IPS-18a (cell line): Measurements from ENCODE around the gene PITPNC1.

Experiments
- H3K27ac ChIP-seq: one replicate; pipeline ENCODE4 v1.5.1; 2013; ENCODE audit warnings: low read length
- H3K27me3 ChIP-seq: one replicate; pipeline ENCODE4 v1.6.1; 2013; ENCODE audit warnings: mild to moderate bottlenecking, low read length; ENCODE audit not compliant: control insufficient read depth, insufficient read depth
- H3K36me3 ChIP-seq: one replicate; pipeline ENCODE4 v1.6.1; 2013; ENCODE audit warnings: low read depth, low read length; ENCODE audit not compliant: control insufficient read depth
- H3K4me1 ChIP-seq: one replicate; pipeline ENCODE4 v1.6.1; 2013; ENCODE audit warnings: low read depth, low read length; ENCODE audit not compliant: control insufficient read depth
- H3K4me3 ChIP-seq: one replicate; pipeline ENCODE4 v1.5.1; 2013; ENCODE audit warnings: low read length
- H3K9ac ChIP-seq: one replicate; pipeline ENCODE4 v1.6.1; 2013; ENCODE audit warnings: mild to moderate bottlenecking, low read length, moderate library complexity
- H3K9me3 ChIP-seq: one replicate; pipeline ENCODE4 v1.6.1; 2013; ENCODE audit warnings: low read depth, low read length; ENCODE audit not compliant: control insufficient read depth

Gene PITPNC1

DNA sequence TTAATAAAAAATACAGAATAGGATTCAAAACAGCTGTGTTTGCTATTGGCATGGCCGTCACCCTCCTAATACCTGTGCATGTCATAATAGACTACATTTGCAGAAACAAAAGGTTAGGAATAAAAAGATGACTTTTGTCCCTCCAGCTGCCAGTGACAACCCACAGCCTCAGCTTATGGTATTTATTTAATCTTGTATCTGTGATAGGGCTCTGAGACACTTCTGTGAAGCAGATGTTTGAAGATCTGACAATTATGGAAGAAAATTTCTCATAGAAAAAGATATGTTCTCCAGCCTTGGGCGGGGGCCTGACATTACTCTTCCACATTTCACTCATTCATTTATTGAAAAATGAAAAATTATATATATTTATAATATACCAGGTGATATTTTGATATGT is 62.2 kb downstream of the PITPNC1 start:
- H3K4me1 ChIP-seq, result peaks cover 12% of the 10 kb centered on the region
- no peak overlapping the region for H3K4me3 ChIP-seq
- H3K27me3 ChIP-seq, result no peaks in the 10 kb centered on the region
- H3K9me3 ChIP-seq, result no peaks in the 10 kb centered on the region
- no peaks in the 10 kb centered on the region for H3K36me3 ChIP-seq
- H3K27ac ChIP-seq, result no peak overlapping the region
- H3K9ac ChIP-seq, result no peak overlapping the region

- Histone ChIP-seq H3K4me3 (no peak overlapping the region), H3K4me1 (peaks cover 17% of the 10 kb centered on the region)
These were observed 63.4 kb downstream of the PITPNC1 start for GRCh38 chr17:67440277-67441051.

GRCh38 chr17:67441052-67441895 is 64.2 kb downstream of the PITPNC1 start:
- no peak overlapping the region for H3K4me3 ChIP-seq

More at GRCh38 chr17:67440277-67441051, 63.4 kb downstream of the PITPNC1 start:
- Histone ChIP-seq H3K36me3 (no peaks in the 10 kb centered on the region), H3K27me3 (no peaks in the 10 kb centered on the region), H3K27ac (no peak overlapping the region), H3K9ac (no peak overlapping the region), H3K9me3 (no peaks in the 10 kb centered on the region)

GRCh38 chr17:67441896-67442219 is 64.8 kb downstream of the PITPNC1 start:
- no peak overlapping the region for H3K9ac ChIP-seq
- peaks cover 20% of the 10 kb centered on the region for H3K4me1 ChIP-seq
- no peak overlapping the region for H3K4me3 ChIP-seq
- no peak overlapping the region for H3K27ac ChIP-seq
- no peaks in the 10 kb centered on the region for H3K36me3 ChIP-seq
- no peaks in the 10 kb centered on the region for H3K9me3 ChIP-seq
- H3K27me3 ChIP-seq, result no peaks in the 10 kb centered on the region

More at GRCh38 chr17:67441052-67441895, 64.2 kb downstream of the PITPNC1 start:
- Histone ChIP-seq H3K27ac (no peak overlapping the region), H3K36me3 (no peaks in the 10 kb centered on the region), H3K9me3 (no peaks in the 10 kb centered on the region), H3K27me3 (no peaks in the 10 kb centered on the region), H3K9ac (no peak overlapping the region), H3K4me1 (peaks cover 20% of the 10 kb centered on the region)

DNA sequence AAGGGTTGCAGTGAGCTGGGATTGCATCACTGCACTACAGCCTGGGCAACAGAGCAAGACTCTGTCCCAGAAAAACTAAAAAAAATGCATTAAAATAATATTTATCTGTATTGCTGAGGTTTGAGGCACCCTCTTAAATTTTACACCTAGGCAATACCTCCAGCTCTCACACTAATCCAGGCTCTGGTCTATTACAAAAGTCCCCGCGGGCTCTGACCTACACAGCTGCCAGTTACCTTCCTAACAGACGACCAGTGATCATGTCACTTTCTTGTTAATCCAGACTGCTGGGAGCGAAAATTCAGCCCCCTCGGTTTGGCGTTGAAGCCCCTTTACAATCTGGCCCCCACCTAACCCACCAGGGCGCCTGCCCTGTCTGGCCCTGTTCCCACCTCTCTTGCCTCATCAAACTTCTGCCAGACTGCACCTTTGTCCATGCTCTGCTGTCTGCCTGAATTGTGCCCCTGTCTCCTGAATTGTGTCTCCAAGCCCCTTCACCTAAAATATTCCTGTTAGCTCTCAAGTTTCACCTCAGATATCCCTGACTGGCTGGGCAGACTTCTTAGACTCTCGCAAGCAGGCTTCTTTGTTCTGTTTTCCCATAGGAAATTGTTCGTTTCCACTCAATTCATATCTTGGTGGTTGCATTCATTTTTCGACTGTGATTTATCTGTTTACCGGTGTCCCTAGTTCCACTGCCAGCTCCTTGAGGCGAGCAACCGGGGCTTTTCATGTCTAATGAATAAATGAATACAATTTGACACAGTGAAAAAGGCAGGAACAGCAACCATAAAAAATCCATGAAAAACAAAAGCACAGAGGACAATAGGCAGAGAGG is 65.9 kb downstream of the PITPNC1 start:
- H3K9ac ChIP-seq, result no peak overlapping the region
- H3K27me3 ChIP-seq, result no peaks in the 10 kb centered on the region
- peaks cover 20% of the 10 kb centered on the region for H3K4me1 ChIP-seq
- H3K4me3 ChIP-seq, result no peak overlapping the region
- no peaks in the 10 kb centered on the region for H3K9me3 ChIP-seq
- H3K36me3 ChIP-seq, result no peaks in the 10 kb centered on the region
- H3K27ac ChIP-seq, result no peak overlapping the region

- no peaks in the 10 kb centered on the region for H3K27me3 ChIP-seq
- H3K4me3 ChIP-seq, result no peak overlapping the region
- no peaks in the 10 kb centered on the region for H3K36me3 ChIP-seq
- H3K4me1 ChIP-seq, result peaks cover 15% of the 10 kb centered on the region
- H3K9ac ChIP-seq, result no peak overlapping the region
- no peak overlapping the region for H3K27ac ChIP-seq
- no peaks in the 10 kb centered on the region for H3K9me3 ChIP-seq
These were observed 67.0 kb downstream of the PITPNC1 start for GRCh38 chr17:67443931-67444595.

GRCh38 chr17:67448449-67448848 is 71.4 kb downstream of the PITPNC1 start:
- Histone ChIP-seq H3K36me3 (no peaks in the 10 kb centered on the region), H3K4me3 (no peak overlapping the region), H3K27ac (no peak overlapping the region), H3K9me3 (no peaks in the 10 kb centered on the region), H3K9ac (no peak overlapping the region), H3K27me3 (no peaks in the 10 kb centered on the region), H3K4me1 (peaks cover 10% of the 10 kb centered on the region)

DNA sequence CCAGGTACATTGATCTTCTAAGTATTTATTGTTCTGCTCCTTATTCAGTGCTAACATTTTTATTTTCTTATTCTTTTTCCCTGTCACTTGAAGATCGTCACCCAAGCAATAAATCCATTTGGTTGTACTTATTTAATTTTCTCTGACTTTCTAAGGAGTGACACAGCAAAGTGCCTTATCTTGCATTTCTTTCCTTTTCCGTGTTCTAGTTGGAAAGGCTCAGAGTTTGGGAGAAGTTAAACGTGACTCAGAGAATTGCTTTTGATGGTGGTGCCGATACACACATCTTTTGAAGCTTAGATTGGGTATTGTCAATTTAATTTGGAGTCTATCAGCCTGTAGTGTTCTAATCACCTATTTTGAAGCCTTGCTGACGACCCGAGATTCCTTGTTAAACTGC is 72.0 kb downstream of the PITPNC1 start:
- Histone ChIP-seq H3K27ac (no peak overlapping the region), H3K27me3 (no peaks in the 10 kb centered on the region), H3K36me3 (no peaks in the 10 kb centered on the region), H3K4me3 (no peak overlapping the region), H3K4me1 (peaks cover 11% of the 10 kb centered on the region), H3K9me3 (no peaks in the 10 kb centered on the region), H3K9ac (no peak overlapping the region)

DNA sequence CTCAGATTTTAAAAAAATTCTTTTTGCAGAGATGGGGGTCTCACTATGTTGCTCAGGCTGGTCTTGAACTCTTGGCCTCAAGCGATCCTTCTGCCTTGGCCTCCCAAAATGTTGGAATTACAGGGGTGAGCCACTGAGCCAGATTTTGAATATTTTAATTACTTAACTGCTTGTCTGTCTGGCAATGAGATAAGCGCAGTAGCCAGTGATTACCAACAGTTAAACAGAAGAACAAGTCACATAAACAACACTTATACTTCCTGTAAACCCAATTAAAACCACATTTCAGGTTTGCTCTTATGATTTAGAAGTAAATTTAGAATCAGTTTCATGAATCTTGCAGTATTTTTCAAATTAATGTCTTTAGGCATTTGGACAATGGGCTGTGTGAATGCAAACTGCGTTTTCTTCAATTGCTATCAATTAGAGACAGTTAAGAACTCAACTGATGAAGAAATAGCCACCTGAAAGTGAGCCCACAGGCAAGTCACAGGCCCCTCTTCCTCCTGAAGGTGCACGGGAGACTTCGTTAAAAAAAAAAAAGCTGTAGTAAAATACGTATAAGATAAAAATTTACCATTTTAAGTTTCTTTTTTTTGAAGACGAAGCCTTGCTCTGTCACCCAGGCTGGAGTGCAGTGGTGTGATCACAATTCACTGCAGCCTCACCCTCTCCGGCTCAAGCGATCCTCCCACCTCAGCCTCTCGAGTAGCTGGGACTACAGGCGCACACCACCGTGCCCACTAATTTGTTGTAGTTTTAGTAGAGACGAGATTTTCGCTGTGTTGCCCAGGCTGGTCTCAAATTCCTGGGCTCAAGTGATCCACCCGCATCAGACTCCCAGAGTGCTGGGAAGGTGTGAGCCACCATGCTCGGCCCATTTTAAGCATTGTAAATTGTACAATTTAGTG is 73.0 kb downstream of the PITPNC1 start:
- H3K9me3 ChIP-seq, result no peaks in the 10 kb centered on the region
- peaks cover 9% of the 10 kb centered on the region for H3K4me1 ChIP-seq
- no peak overlapping the region for H3K4me3 ChIP-seq
- H3K27ac ChIP-seq, result no peak overlapping the region
- no peaks in the 10 kb centered on the region for H3K36me3 ChIP-seq
- no peaks in the 10 kb centered on the region for H3K27me3 ChIP-seq
- H3K9ac ChIP-seq, result no peak overlapping the region

DNA sequence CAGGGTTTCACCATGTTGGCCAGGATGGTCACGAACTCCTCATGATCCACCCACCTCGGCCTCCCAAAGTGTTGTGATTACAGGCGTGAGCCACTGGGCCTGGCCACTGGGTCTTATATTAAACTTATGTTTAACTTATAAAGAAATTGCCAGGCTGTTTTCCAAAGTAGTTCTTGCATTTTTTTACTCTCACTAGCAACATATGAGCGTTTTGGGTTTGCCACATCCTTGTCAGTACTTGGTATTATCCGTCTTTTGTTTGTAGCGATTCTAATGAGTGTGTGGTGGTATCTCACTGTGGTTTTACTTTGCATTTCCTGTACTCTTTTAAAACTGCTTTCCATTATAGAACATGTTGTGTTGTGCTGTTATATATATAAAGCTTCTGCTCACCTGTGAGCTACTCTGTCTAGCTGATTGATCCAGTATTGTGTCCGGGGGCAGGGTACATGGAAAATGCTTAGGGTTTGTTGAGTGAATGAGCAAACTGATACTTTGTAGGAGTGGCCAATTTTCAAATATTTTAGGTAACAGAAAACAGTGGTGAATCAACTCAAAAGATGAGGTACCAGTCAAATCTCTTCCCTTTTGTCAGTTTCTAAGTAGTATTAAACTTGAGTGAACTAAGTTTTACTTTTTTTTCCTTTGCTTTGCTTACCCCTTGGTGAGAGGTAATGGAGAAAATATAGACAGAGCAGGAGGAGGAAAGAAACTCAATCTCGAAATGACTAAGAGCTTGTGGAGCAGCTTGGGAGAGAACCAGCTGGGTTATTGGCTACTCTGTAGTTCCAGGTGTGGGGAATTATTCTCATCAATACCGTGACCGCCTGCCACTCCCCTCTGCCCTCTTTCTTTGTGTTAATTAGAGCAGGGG is 75.8 kb downstream of the PITPNC1 start:
- peaks cover 3% of the 10 kb centered on the region for H3K4me1 ChIP-seq
- H3K27ac ChIP-seq, result no peak overlapping the region

More for the DNA sequence above, 75.8 kb downstream of the PITPNC1 start:
- no peak overlapping the region for H3K4me3 ChIP-seq
- no peak overlapping the region for H3K9ac ChIP-seq
- H3K9me3 ChIP-seq, result no peaks in the 10 kb centered on the region
- no peaks in the 10 kb centered on the region for H3K36me3 ChIP-seq
- no peaks in the 10 kb centered on the region for H3K27me3 ChIP-seq
